Measurements from ENCODE around the gene ASB9. TPM values are rescaled to one million over a fixed set of nuclear protein-coding genes. Genes with fewer than 3 reads are reported as not detected.
"Not testable (repeated sequence)": the region's sequence is repeated elsewhere in the genome, so short reads cannot be mapped to it uniquely, and the experiment has no call there.

The ASB9 gene
- polyA plus RNA-seq, 1 donor, result 4.1 TPM

DNA sequence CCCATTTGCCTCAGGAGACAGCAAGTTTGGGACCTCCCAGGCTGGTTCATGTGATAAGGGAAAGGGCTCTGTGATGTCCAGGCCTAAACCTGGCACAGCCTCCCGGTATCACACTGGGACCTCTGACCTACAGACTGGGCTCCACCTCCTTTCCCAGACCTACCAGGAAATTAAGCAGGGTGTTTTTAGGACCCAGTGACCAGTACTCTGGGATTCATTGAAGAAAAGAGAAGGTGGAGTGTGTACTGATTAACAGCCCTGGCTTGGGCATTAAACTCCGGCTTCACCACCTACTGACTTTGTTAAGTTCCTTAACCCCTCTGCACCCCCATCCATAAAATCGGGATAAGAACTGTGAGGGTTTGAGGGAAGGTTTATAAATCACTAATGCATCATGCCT lies 28.6 kb downstream of the ASB9 start:
- no peak for DNase-seq (ENCODE audit: low read depth)

DNA sequence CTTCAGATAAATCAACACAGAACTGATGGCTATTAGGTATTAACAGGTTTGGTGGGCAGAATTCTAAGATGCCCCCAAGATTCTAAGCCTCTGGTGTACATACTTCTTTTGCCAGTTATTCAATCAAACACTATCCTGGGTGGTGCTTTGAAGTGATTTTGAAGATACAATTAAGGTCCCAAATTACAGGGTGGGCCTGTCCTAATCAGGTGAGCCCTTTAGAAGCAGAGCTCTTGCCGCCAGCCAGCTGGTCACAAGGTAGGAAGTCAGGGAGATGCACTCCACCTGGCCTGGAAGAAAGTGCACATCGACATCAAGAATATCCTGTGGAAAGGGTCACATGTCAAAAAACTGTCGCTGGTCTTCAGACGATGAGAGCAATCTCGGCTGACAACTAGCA lies 29.5 kb downstream of the ASB9 start:
- no peak for DNase-seq (ENCODE audit: low read depth)

DNA sequence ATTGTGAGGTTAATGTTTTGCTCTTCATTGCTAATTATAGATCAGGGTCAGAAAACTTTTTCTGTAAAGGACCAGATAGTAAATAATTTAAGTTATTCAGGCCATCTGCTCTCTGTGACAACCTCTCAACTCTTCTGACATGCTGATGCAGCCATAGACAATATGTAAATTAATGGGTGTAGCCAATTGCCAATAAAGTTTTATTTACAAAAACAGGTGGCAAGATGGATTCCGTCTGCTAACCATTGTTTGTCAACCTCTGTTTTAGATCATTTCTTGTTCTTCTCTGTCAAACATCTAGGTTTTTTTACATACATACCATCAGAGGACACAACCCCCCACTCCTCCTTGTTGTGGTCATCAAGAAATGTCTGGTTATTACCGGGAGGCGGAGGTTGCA lies 33.7 kb downstream of the ASB9 start:
- no peak for DNase-seq (ENCODE audit: low read depth)

DNA sequence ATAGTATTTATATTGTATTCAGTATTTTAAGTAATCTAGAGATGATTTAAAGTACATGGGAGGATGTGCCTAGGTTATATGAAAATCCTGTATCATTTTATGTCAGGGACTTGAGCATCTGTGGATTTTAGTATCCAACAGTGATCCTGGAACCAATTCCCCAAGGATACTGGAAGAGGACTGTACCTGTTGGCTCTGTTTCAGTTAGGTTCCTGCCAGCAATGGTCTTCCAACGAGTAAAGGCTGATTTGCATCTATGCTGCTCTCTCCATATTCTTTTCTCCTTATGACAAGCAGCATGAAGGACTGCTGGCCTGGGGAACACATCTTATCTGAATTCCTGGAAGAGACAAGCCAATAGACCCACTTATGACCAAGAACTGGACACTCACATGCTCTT lies 34.9 kb downstream of the ASB9 start:
- DNase-seq (ENCODE audit: low read depth), result no peak

DNA sequence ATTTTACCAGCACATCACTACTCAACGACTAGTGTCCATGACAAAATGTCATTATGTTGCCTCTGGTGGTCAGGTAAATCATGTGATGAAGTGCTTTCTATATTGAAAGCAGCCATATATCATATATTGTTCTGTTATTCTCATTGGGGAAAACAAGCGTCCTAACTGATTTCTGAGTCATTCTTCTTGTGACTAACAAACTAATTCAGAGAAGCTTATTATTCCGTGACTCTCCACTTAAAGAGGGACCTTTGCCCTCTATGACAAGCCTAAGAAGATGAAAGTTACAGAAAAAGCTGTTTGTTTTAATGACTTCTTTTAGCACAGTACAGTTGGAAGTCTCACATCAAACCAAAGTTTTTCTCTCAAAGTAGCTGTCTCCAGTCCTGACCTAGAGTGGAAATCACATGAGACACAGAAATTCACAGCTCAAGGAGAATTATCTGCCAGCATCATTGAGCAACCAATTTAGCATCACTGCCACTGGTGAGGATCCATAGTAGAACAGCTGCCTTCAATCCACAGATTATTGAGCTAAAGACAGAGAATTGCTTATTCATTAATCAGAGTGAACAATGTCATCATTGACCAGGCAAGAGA lies 36.4 kb downstream of the ASB9 start:
- no peak for DNase-seq (ENCODE audit: low read depth)

DNA sequence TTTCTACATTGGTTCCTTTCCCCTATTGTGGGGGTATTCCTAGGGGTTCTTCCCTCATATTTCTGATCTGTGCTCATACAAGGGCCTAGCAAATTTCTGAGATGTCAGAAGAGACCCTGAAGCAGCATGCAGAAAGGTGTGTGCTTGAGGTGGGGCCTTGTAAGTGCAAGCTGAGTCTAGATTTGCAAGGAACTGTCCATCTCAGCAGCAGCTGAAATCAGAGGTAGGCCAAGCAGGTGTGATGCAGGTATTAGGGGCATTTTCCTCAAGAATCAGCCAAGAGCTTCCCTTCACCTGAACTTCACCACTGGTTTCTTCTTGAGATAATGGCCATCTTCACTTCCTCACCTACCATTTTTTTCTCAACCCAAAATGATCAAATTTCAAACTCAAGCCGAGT lies 45.1 kb downstream of the ASB9 start:
- DNase-seq (ENCODE audit: low read depth), result no peak

DNA sequence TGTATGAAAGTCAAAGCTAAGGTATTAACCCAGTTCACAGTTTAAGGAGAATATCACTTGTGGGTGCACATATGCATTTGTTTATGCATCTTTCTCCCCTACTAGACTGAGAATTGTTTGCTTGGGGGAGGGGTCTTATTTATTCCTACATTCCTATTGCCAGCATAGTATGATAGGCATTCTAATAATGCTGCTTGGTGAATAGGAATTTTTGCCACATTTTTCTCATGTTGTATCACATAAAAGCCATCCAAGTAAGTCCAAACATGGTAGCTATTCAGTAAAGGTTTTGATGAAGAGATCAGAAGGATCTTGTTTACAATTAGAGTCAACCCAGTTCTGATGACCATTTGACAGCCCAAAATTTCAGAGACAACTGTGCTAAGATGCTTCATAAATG lies 48.6 kb downstream of the ASB9 start:
- no peak for DNase-seq (ENCODE audit: low read depth)

DNA sequence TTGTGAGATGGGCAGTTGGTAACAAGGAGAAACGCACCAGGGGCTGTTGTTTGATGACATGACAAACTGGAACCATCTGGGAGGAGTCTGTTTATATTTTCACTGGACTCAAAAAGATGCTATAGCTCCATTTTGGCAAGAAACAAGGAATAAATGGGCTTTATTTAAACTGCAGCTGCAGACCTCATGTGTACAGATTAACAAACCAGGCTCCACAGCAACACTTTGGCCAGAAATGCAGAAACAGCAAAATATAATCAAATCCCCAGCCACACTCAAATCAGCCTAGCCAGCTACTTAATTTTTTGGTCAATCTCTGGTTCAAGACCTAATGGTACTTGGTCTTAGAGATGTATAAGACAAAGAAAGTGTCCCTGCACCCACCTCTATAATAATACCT lies 52.7 kb downstream of the ASB9 start:
- DNase-seq (ENCODE audit: low read depth), result peak; percentile 60

DNA sequence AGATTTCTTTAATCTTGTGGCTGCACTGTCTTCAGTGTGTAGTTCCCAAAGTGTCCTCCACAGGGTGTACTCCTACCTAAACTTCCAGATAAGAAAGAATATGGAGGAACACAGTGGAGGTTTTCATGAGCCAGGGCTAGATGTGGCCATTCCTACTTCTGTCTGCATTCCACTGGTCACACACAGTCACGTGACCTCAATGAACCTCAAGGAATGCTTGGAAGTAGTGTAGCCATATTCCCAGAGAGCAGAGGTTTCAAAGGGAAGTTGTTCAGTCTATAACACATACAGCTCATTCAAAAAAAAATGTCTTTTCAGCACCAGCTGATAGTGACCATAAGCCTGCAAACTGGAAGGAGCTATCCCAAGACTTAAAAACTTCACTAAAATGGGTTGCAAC lies 53.6 kb downstream of the ASB9 start:
- DNase-seq (ENCODE audit: low read depth), result no peak

DNA sequence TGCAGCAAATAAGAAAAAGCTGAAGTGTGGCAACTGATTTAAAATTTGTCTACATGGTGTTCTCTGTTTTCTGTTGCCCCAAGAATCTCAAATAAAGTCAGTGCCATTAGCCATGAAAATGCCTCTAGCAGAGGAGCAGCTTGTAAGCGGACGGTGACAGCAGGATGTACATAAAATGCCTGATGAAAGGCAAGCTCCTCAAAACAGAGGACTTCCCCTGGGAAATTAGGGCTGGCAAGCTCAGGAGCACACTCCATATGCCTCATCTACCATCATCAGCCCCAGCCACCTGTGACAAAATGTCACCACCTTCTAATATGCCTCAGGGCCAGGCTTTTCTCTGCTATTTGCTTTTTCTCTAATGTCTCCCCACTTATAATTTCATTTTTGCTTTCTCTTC lies 54.5 kb downstream of the ASB9 start:
- no peak for DNase-seq (ENCODE audit: low read depth)

DNA sequence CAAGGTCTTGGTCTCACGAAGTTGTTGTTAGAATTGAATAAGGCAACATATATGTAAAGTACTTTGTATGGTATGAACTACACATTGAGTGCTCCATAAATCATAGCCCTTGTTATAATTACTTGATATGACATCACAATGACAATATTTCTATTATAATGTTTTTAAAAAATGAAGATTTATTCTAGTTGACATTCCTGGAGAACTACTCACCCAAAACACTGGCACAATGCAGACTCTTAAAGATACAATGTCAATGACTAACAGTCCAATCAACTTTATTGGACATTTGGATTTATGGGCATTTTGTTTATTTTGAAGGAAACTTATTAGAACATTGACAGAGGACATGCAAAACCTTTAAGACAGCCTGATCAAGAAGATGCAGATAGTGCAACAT lies 55.3 kb downstream of the ASB9 start:
- DNase-seq (ENCODE audit: low read depth), result no peak

DNA sequence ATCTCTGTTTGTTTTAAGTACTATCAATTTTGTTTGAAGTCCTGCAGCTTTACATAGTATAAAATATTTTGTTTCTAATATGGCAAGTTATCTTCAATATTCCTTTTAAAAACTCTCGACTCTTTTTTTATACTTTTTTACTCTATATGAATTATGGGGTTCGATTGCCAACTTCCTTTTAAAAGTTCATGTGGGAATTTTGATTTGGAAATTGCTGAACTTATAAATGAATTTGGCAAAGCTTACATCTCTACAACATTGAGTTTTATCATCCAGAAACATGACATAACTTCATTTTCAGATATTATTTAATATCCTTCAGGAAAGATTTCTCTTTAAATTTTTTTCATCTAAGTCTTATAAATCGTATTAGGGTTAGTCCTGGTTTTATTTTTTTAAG lies 60.8 kb downstream of the ASB9 start:
- DNase-seq (ENCODE audit: low read depth), result no peak

DNA sequence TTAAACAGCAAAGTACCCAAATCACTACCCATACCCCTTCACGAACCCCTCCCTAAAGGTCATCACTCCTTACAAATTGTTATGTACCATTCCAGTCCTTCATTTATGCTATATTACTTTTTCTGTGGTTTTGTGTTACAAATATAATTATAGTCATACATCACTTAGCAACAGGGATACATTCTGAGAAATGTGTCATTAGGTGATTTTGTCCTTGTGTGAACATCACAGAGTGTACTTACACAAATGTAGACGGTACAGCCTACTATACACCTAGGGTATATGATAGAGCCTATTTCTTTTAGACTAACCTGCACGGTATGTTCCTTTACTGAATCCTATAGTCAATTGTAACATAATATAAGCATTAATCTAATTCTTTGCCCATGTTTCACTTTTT lies 61.9 kb downstream of the ASB9 start:
- no peak for DNase-seq (ENCODE audit: low read depth)

DNA sequence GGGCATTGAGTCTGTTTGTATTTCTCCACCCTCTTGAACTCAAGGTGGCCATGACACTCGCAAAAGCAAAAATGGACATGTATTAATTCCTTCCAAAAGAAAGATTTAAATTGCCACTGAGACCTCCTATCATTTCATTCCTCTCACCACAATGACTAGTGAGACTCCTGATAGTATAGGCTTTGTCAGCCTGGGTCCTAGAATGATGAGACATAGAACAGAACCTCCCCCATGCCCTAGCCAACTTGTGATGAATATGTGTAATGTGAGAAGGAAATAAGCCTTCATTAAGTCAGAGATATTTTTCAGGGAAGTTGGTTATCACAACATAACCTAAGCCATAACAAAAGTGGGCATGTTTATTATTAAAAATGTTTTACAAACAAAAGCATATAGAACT lies 62.5 kb downstream of the ASB9 start:
- DNase-seq (ENCODE audit: low read depth), result no peak

DNA sequence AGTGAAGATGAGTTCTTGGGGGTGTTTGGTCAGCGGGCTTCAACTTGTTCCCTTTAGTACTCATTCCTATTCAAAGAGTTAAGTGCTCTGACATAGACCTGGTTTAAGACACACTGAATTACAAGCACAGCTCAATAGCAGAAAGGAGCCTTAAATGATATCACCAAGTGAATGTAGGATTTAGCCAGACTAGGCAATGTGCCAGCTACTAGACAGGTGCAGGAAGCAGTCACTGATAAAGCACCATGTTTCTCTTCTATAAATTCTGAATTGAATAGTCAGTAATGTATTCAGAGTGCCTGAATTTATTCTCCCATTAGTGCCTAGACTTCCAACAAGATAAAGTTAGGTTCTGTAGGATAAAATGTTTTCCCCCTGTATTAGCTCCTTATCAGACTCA lies 63.6 kb downstream of the ASB9 start:
- no peak for DNase-seq (ENCODE audit: low read depth)

DNA sequence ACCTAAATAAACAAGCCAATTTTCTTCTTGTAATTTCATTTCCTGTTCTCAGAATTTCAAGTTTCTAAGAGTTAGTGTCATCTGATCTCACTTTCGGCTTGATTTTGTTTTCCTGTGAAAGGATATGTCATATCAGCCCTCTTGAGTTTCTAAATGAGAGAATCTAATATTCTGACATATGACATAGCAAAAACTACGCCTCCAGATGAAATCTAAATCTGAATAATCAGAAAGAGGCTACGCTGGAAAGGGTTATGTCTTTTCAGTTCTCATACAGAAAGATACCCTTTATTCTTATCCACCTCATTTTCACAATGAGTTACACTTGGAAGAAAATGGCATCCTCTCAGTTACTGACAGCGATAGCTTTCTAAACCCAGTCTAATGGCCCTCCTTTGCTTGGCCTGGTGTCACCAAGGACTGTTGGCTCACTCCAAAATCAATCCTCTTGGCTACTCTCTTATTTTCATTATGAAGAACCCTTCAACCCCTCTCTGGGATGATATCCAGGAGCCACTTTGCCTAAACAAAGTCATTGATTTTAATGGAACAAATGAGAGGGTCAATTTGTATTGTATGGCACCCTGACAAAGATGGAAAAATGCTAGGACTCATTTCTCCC lies 65.6 kb downstream of the ASB9 start:
- no peak for DNase-seq (ENCODE audit: low read depth)

DNA sequence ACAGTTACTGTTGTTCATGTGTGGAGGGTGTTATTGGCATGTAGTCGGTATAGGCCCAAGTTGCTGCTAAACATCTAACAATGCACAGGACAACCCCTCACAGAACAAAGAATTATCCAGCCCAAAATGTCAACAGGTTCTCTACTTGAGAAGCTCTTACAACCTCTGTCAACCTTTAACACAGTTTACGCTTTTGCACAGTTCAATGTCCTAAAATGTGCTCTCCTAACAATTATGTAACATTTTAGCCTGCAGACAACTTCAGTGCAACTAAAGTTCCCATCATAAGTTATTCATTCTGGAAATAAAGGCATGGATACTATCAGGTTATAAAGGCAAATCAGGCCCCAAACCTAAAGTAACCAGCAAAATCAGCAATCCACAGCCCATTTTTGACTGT lies 66.2 kb downstream of the ASB9 start:
- DNase-seq (ENCODE audit: low read depth), result no peak

DNA sequence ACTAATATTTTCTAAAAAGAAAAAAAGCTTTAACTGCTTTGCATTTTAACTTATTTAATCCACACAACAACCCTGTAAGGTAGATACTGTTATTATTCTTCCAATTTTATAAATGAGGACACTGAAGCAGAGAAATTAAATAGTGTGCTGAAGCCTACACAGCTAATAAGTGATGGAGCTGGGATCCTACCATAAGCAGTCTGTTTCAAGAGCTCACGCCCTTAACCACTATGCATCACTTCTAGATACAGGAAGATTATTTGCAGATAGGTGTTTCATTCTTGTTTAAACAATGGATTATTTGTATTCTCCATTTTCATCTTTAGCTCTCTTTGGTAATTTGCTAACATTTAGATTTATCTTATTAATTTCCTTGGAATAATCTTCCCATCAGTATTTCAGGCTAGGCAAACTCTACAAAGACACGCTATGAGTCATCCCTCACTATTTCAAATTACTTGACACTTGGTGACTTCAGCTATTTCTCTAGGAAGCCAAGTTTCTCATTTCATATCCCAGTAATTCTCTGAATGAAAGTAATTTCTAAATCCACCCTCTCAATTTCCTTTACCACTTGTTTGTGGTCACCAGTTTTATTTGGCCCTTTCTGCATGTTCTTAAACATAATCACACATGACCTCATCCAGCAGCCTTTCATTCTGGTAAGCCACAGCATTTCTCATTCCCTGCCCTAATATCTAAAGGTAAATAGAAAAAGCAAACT lies 67.3 kb downstream of the ASB9 start:
- DNase-seq (ENCODE audit: low read depth), result no peak

DNA sequence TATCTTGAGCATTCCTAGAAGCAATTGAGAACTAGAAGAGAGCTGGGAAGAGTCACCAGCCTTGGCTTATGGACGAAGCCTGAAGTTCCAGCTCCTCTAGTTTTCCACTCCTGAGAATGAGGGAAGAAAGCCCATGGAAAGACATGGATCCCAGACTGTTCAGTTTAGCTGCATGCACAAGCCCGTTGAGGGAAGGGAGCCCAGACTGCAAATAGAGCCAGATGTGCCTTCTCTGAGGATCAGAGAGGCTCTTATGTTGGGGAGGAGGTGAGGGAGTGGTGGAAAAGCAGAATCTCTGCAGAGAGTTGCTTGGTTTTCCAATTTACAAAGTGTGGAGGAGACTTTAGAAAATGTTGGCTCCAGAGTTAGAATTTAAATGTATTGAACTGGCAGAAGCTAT lies 69.0 kb downstream of the ASB9 start:
- DNase-seq (ENCODE audit: low read depth), result no peak

DNA sequence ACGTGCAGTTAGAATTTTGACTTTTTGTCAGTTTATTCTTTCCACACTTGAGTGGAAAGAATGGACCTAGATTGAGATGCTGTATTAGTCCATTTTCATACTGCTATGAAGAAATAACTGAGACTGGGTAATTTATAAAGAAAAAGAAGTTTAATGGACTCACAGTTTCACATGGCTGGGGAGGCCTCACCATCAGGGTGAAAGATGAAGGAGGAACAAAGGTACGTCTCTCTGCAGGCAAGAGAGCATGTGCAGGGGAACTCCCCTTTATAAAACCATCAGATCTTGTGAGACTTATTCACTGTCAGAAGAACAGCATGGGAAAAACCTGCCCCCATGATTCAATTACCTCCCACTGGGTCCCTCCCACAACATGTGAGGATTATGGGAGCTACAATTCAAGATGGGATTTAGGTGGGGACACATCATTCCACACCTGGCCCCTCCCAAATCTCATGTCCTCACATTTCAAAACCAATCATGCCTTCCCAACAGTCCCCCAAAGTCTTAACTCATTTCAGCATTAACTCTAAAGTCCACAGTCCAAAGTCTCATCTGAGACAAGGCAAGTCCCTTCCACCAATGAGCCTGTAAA lies 71.2 kb downstream of the ASB9 start:
- DNase-seq (ENCODE audit: low read depth), result not testable (repeated sequence)

DNA sequence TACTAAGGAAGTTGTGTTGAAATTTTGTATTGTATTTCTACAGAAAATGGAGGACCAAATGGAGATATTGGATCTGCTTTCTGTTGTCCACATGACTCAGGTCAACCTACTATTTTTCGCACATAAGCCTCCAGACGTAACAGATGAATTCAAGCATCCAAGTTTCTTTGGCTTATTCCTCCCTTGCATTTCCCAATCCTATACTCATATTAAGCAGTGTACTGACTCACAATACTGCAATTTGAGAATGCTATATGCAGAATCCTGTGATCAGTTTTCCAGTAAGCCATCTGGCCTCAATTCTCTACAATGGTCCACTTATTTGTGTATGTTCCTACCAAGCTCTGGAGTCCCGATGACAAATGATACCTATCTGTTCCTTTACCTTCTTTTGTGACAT lies 75.7 kb downstream of the ASB9 start:
- peak; percentile 39 for DNase-seq (ENCODE audit: low read depth)
